AG09309 (cell line): ENCODE results near the gene HOXC4.

ENCODE experiments used
- DNase-seq: peaks from one replicate; pipeline ENCODE4 v3.0.0-alpha.2; 2010; ENCODE audit warnings: low read depth
- H3K4me3 ChIP-seq: 2 replicates; pipeline ENCODE4 v1.5.1; 2011; ENCODE audit warnings: mild to moderate bottlenecking, low read depth, low read length, moderate library complexity; ENCODE audit not compliant: control insufficient read depth
- TF ChIP-seq, protein P1 (sequence below): IDR thresholded peaks from 2 replicates; pipeline ENCODE4 v1.5.1; 2011; ENCODE audit warnings: mild to moderate bottlenecking, low read depth, low read length, inconsistent platforms; ENCODE audit not compliant: insufficient read depth, control insufficient read depth; ENCODE audit errors: missing control alignments

The HOXC4 gene

DNA sequence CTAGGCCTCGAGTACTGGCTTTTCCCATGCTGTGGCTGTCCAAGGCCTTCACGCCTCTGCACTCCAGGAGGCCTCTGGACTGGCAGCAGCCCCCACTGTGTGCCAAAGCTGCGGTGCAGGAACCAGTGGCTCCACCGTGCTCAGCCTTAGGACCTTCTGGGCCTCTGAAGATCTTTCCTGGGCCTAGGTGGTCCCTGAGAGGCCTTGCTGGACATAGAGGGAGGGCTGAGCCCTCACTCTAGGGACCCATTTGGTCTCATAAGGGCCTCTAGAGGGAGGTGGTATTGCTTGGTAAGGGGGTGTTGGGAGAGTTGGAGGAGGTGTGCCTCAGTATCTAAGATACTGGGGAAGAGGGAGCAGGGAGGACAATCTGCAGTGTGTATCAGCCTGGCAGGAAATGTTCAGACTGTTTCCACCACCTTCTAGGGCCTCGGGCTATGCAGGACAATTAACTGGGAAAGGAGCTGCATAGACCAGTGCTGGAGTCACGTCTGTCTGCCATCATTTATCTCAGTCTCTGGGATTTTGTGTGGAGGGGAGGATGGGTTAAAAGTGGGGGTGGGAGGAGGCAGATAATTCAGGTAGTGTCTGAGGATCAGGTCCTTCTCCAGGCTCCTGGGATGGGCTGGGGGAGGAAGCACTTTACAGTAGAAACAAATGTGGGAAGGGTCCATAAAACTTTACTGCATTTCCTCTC is 17.9 kb upstream of the HOXC4 start:
- DNase-seq: no peak
- no peak overlapping the region for H3K4me3 ChIP-seq
- TF ChIP-seq, protein P1, sequence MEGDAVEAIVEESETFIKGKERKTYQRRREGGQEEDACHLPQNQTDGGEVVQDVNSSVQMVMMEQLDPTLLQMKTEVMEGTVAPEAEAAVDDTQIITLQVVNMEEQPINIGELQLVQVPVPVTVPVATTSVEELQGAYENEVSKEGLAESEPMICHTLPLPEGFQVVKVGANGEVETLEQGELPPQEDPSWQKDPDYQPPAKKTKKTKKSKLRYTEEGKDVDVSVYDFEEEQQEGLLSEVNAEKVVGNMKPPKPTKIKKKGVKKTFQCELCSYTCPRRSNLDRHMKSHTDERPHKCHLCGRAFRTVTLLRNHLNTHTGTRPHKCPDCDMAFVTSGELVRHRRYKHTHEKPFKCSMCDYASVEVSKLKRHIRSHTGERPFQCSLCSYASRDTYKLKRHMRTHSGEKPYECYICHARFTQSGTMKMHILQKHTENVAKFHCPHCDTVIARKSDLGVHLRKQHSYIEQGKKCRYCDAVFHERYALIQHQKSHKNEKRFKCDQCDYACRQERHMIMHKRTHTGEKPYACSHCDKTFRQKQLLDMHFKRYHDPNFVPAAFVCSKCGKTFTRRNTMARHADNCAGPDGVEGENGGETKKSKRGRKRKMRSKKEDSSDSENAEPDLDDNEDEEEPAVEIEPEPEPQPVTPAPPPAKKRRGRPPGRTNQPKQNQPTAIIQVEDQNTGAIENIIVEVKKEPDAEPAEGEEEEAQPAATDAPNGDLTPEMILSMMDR: no peak

DNA sequence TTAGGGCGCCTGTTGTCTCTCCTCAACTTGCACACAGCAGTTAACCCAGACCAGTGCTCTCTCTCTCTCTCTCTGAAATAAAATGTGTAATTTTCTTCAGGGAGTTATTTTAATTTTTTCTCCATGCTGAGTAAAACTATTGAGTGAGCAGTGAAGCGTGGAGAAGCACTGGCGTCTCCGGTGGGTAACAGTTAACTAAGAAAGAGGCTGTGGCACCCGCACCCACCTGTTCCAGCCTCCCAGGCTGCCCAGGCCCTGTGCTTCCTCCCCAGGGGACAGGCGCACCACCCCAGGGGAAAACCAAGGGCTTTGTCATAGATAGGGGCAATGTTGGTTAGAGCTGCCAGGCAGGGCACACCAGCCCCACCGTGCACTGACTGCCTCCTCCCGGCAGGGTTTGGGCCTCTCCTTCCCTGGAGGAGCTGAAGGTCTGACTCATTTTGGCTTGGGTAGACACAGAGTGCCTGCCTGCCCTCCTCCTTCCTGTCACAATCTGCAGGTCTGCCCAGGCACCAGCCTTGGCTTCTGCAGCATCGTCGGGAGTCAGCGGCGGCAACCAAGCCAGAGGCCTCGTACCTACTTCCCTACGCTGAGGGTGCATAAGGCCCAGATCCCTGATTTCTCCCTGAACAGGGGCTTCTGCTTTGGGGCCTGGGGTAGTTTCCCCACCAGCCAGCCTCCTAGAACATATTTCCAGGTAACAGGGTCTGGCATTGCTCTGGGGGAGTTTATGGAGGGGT is 16.8 kb upstream of the HOXC4 start:
- DNase-seq: no peak
- TF ChIP-seq, protein P1: no peak
- H3K4me3 ChIP-seq: no peak overlapping the region

DNA sequence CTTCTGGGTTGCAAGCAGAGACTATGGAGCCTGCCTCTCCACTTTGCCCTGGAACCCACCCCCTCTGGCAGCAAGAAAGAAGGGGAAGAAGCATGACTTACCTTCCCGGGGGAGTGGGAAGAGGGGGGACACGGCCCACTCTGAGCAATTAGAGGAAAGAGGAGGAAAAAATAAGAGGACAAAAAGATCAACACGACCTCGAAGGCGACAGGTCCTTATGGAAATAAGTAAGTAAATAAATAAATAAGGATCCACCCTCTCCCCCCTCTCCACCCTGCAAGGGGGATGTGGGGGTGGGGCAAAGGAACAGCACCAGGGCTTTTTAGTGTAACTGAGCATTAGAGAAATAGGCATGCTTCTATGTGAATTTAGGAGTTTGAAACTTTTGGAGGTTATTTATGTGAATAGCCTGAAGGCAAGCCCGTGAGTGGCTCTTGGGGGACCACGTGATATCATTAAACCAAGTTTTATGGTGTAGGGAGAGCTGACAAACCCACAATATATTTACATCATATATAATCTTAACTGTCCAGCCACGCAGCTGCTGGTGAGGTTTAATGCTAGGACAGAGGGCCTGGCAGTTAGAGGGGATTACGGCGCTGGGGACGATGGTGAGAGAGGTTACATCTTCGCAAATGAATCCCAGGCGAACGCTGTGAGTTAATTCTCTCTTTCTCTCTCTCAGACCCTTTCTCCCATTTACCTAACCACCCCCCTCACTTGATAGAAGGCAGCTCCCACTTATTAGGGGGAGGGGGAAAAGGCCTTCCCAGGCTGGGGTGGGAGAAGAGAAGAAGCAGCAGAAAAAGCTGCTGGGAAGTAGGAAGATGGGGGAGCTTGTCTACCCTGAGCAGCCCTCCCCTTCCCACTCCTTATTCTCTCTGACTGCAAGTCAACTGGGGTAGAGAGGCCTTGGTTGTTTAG is 16.0 kb upstream of the HOXC4 start:
- TF ChIP-seq, protein P1: no peak
- DNase-seq: no peak
- H3K4me3 ChIP-seq: no peak overlapping the region

DNA sequence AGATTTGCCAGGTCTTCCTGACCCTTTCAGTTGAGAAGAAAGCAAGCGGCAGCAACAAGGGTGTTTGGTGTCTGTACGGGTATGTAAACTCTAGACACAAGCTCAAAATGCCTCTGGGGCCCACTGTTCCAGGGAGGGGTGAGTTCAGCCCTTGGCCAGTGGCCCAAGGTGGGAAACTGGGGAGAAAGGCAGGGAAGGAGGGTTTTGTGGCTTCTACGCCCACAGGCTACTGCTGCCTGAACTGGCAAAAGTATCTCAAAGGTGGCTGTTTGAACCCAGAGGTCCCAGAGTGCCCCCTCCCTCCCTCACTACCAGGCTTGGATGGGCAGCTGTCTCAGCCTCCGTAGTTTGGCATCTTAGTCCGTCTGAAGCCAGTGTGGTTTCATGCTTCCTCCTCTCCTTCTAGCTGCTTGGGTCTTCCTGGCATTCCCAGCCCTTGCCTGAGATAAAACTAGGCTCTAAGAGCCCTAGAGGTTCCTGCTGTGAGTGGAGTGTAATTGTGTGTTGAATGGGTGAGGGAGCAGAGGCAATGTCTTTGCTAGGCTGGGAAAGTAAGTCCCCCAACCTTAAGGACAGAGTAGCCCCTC is 15.3 kb upstream of the HOXC4 start:
- H3K4me3 ChIP-seq: no peak overlapping the region
- no peak for DNase-seq
- TF ChIP-seq, protein P1: no peak

DNA sequence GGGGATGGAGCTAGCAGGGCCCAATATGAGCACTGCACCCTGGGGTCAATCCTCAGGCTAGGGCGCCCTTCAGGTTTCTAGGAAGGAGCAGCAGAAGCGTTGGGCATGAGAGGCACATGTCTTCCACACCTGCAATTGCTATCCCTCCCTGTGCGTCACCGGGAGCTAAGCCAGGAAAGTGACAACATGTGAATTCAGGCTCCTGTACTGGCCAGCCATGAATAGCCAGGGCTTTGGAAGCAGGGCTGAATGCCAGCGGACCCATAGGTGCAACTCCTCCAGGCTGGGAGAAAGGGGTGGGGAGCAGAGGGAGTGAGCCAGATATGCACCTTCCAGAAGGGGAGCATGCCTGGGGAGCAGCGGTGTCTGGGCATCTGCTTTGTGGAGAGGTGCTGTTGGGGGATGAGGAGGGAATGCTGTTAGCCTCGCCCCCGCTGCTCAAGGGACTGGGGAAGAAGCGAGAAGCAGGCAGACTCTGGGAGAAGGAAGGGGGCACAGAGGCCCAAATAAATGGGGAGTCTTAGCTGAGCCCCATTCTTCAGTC is 14.7 kb upstream of the HOXC4 start:
- DNase-seq: no peak
- no peak overlapping the region for H3K4me3 ChIP-seq
- TF ChIP-seq, protein P1: no peak
